Stimulated activated CD8-positive, alpha-beta memory T cell treated with anti-CD3 and anti-CD28 coated beads, Interleukin-7, amount 100 ng/mL, for 24 hours (primary cell): ENCODE data around the gene CCL21.

ENCODE experiments used
- DNase-seq: peaks from one replicate; pipeline ENCODE4 v3.0.0-alpha.2; 2020; ENCODE audit warnings: low read depth

Gene CCL21

GRCh38 chr9:34669809-34670562 is 40.0 kb downstream of the CCL21 start:
- DNase-seq, result no peak

- peak; percentile 71 for DNase-seq
These were observed 44.3 kb downstream of the CCL21 start for GRCh38 chr9:34665381-34666250.

GRCh38 chr9:34665067-34665380 is 44.9 kb downstream of the CCL21 start:
- no peak for DNase-seq

- peak; percentile 59 for DNase-seq
These were observed 45.5 kb downstream of the CCL21 start for GRCh38 chr9:34664281-34665066.

GRCh38 chr9:34663303-34663605 is 46.7 kb downstream of the CCL21 start:
- no peak for DNase-seq

- no peak for DNase-seq
These were observed 47.2 kb downstream of the CCL21 start, which contains the start of gene CCL27 for GRCh38 chr9:34662526-34663302. Gene CCL27 (minus strand): TSS chr9:34662657. CDS start chr9:34662633, 24 bp downstream.

GRCh38 chr9:34659592-34660253 is 50.2 kb downstream of the CCL21 start:
- DNase-seq, result no peak
